KMS-11 (cell line): ENCODE measurements around the gene NCF2.
"Not testable (repeated sequence)": the region's sequence is repeated elsewhere in the genome, so short reads cannot be mapped to it uniquely, and the experiment has no call there.

ENCODE experiments used
- H2AFZ ChIP-seq: fragments of 200-600 bp; sonication (generic); 2 replicates; pipeline ENCODE4 v1.6.1; 2016; ENCODE audit warnings: antibody characterized with exemption, mixed run types, low read depth
- H3K27ac ChIP-seq: fragments of 200-600 bp; sonication (generic); 2 replicates; pipeline ENCODE4 v1.6.1; 2016; ENCODE audit warnings: mild to moderate bottlenecking, mixed run types
- H3K27me3 ChIP-seq: fragments of 200-600 bp; sonication (generic); 2 replicates; pipeline ENCODE4 v1.6.1; 2017; ENCODE audit warnings: mild to moderate bottlenecking, low read depth, mixed run types, moderate library complexity; ENCODE audit not compliant: insufficient read depth
- H3K36me3 ChIP-seq: fragments of 200-600 bp; sonication (generic); 2 replicates; pipeline ENCODE4 v1.6.1; 2017; ENCODE audit warnings: mild to moderate bottlenecking, mixed run types; ENCODE audit not compliant: insufficient read depth
- H3K4me1 ChIP-seq: fragments of 200-600 bp; sonication (generic); 2 replicates; pipeline ENCODE4 v1.6.1; 2016; ENCODE audit warnings: mild to moderate bottlenecking, low read depth, mixed run types; ENCODE audit not compliant: poor library complexity, severe bottlenecking
- H3K4me2 ChIP-seq: fragments of 200-600 bp; sonication (generic); 2 replicates; pipeline ENCODE4 v1.7.0; 2016; ENCODE audit warnings: mild to moderate bottlenecking, mixed run types
- H3K4me3 ChIP-seq: fragments of 200-600 bp; sonication (generic); IDR thresholded peaks from 2 replicates; pipeline ENCODE4 v1.6.1; 2017; ENCODE audit warnings: low read depth, low read length, mixed read lengths; ENCODE audit not compliant: insufficient read depth
- H3K79me2 ChIP-seq: fragments of 200-600 bp; sonication (generic); 2 replicates; pipeline ENCODE4 v1.6.1; 2016; ENCODE audit warnings: low read depth, mixed run types; ENCODE audit not compliant: insufficient read depth
- H3K9ac ChIP-seq: fragments of 200-600 bp; sonication (generic); 2 replicates; pipeline ENCODE4 v1.6.1; 2016; ENCODE audit warnings: mild to moderate bottlenecking, mixed run types
- H4K20me1 ChIP-seq: fragments of 200-600 bp; sonication (generic); 2 replicates; pipeline ENCODE4 v1.6.1; 2016; ENCODE audit warnings: mild to moderate bottlenecking, mixed run types; ENCODE audit not compliant: insufficient read depth
- TF ChIP-seq, protein P1 (sequence below): fragments of 200-600 bp; sonication (generic); conservative IDR thresholded peaks from 2 replicates; pipeline ENCODE4 v1.6.1; 2017; ENCODE audit warnings: low read depth, mild to moderate bottlenecking, antibody characterized with exemption, low read length, moderate library complexity, mixed read lengths

NCF2 gene

DNA sequence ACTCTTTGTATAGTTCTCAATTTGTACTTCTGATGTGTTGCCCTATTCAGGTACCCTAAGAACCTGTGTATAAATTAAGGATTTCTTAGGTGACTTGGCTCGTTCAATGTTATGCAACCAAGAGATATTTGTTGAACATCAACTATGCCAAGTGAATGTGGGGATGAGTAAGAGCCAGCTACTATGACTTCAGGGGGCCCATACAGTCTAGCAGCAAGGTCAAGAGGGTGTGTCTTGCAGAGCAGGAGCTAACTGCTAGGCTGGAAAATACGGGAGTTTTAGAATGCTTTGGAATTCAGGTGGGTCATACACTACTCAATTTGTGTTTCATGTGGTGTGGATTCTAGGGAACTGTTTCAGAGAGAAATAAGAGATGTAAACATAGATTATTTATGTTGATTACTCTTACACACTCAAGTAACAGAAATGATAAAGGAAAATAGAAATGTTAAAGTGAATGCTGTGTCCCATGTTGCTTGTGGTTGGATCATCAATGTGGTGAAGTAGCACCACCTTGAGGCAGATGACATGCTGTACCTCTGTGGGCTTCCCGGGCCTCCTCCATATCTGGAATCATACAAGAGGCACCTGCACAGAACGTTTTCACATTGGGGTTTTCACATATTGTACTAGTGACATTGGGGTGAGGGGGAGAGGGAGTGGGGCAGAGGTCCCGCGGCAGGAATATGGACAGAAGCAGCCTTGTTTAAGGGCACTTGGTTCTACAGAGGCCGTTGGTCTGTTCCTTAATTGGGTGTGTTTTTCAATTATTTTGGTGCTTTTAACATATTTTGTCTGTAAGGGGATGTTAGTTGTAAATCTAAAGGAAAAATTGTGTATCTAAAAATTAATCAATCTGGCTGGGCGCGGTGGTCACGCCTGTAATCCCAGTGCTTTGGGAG lies 32.9 kb upstream of the NCF2 start:
- Histone ChIP-seq H4K20me1 (no peaks in the 10 kb centered on the region), H3K9ac (no peak overlapping the region), H3K4me3 (no peak overlapping the region), H3K4me1 (peaks cover 29% of the 10 kb centered on the region), H3K27me3 (no peaks in the 10 kb centered on the region), H3K27ac (no peak overlapping the region), H3K36me3 (no peaks in the 10 kb centered on the region), H3K4me2 (no peak overlapping the region), H2AFZ (no peak overlapping the region), H3K79me2 (no peaks in the 10 kb centered on the region)
- TF ChIP-seq, protein P1, sequence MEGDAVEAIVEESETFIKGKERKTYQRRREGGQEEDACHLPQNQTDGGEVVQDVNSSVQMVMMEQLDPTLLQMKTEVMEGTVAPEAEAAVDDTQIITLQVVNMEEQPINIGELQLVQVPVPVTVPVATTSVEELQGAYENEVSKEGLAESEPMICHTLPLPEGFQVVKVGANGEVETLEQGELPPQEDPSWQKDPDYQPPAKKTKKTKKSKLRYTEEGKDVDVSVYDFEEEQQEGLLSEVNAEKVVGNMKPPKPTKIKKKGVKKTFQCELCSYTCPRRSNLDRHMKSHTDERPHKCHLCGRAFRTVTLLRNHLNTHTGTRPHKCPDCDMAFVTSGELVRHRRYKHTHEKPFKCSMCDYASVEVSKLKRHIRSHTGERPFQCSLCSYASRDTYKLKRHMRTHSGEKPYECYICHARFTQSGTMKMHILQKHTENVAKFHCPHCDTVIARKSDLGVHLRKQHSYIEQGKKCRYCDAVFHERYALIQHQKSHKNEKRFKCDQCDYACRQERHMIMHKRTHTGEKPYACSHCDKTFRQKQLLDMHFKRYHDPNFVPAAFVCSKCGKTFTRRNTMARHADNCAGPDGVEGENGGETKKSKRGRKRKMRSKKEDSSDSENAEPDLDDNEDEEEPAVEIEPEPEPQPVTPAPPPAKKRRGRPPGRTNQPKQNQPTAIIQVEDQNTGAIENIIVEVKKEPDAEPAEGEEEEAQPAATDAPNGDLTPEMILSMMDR, result peak; percentile 87

DNA sequence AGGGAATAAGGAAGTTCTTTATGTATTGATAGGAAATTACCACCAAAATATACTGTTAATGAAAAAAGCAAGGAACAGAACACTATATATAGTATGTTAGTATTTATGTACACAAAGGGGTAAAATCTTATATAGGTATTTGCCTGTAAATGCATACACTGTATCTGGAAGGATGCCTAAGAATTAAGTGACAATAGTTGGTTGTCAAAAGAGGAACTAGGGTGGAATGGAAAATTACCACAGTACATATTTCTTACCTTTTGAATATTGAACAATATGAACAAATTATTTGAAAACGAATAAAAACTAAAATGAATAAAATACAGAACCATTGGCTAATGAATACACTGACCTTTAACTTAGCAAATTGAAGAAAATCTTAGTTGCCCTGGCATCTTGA lies 31.8 kb upstream of the NCF2 start:
- Histone ChIP-seq H2AFZ (no peak overlapping the region), H3K4me3 (no peak overlapping the region), H3K36me3 (no peaks in the 10 kb centered on the region), H3K4me1 (peaks cover 22% of the 10 kb centered on the region), H3K79me2 (no peaks in the 10 kb centered on the region), H3K9ac (no peak overlapping the region), H3K4me2 (no peak overlapping the region), H3K27me3 (no peaks in the 10 kb centered on the region), H3K27ac (no peak overlapping the region), H4K20me1 (no peaks in the 10 kb centered on the region)
- TF ChIP-seq, protein P1, result no peak

DNA sequence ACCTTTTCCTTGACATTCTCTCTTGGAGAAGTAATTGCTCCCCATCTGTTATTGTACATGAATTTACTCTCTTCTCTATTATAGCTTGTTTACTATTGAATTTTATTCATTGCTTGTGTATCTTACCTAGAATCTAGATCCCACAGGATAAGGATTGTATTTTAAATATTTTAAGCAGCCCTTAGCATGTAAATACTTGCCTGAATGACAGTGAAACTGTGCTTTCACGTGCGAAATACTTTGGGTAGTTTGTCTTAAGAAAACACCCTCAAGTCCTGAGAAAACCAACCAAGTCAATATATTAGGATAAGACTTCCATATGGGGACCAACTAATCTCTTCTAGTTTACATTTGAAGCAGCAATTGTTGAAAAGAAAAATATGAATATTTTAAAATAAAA lies 30.1 kb upstream of the NCF2 start:
- H3K4me3 ChIP-seq, result no peak overlapping the region
- TF ChIP-seq, protein P1, result no peak
- no peaks in the 10 kb centered on the region for H4K20me1 ChIP-seq
- H2AFZ ChIP-seq, result no peak overlapping the region
- H3K9ac ChIP-seq, result no peak overlapping the region
- no peaks in the 10 kb centered on the region for H3K36me3 ChIP-seq
- H3K79me2 ChIP-seq, result no peaks in the 10 kb centered on the region
- peaks cover 9% of the 10 kb centered on the region for H3K4me1 ChIP-seq
- H3K4me2 ChIP-seq, result no peak overlapping the region
- H3K27ac ChIP-seq, result no peak overlapping the region
- H3K27me3 ChIP-seq, result no peaks in the 10 kb centered on the region

DNA sequence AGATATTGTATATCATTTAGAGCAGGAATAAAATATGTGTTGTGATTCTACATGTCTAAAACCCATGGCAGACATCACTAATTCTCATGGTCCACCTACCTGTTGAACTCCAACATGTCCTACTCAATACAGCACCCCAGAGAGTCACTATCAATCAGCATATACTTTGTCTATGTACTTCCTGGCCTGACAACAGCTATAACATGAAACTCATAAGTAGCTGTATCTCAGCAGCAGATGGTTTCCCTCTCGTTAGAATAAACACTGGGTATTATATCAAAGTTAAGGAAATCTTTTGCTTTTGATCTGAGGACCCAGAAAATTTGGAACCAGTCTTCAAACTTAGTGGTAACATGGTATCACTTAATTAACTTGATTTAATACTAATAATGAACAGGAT lies 29.5 kb upstream of the NCF2 start:
- H3K36me3 ChIP-seq, result no peaks in the 10 kb centered on the region
- no peaks in the 10 kb centered on the region for H3K79me2 ChIP-seq
- H3K27me3 ChIP-seq, result no peaks in the 10 kb centered on the region
- no peaks in the 10 kb centered on the region for H4K20me1 ChIP-seq
- H3K4me1 ChIP-seq, result peaks cover 9% of the 10 kb centered on the region
- TF ChIP-seq, protein P1, result no peak
- no peak overlapping the region for H2AFZ ChIP-seq
- H3K9ac ChIP-seq, result no peak overlapping the region
- H3K27ac ChIP-seq, result no peak overlapping the region
- H3K4me3 ChIP-seq, result no peak overlapping the region
- H3K4me2 ChIP-seq, result no peak overlapping the region

DNA sequence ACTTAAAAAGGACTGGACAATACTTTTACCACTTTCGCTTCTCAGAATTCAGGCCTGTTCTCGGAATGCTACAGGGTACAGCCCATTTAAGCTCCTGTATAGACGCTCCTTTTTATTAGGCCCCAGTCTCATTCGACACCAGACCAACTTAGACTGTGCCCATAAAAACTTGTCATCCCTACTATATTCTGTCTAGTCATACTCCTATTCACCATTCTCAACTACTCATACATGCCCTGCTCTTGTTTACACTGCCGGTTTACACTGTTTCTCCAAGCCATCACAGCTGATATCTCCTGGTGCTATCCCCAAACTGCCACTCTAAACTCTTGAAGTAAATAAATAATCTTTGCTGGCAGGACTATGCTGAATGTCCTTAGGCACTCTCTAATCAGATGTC lies 27.9 kb upstream of the NCF2 start:
- not testable (repeated sequence) for H3K27me3 ChIP-seq, H3K4me1 ChIP-seq, H3K79me2 ChIP-seq, H3K27ac ChIP-seq, H2AFZ ChIP-seq, H3K9ac ChIP-seq, H3K4me3 ChIP-seq, H3K4me2 ChIP-seq, H4K20me1 ChIP-seq, H3K36me3 ChIP-seq

DNA sequence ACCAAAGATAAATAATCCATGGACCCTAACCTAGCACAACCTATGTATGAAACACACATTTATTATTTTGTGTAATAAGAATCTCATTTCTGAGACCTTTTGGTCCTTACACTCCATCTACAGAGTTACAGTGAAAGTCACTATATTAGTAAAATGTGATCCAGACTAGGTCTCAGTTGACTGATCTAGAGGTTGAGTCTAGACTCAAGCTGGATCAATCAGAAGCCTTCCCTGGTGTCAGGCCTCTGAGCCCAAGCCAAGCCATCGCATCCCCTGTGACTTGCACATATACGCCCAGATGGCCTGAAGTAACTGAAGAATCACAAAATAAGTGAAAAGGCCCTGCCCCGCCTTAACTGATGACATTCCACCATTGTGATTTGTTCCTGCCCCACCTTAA lies 22.7 kb upstream of the NCF2 start:
- H3K36me3 ChIP-seq, H3K4me2 ChIP-seq, H3K9ac ChIP-seq, H4K20me1 ChIP-seq, H3K4me1 ChIP-seq, H3K79me2 ChIP-seq, H3K27ac ChIP-seq, H3K27me3 ChIP-seq, H3K4me3 ChIP-seq, H2AFZ ChIP-seq: not testable (repeated sequence)
